SKM-1 treated with dmso at 0.1 percent for 144 hours (cell line): ENCODE data around the gene IL9R.
"Not testable (repeated sequence)": the region's sequence is repeated elsewhere in the genome, so short reads cannot be mapped to it uniquely, and the experiment has no call there.

Experiments used
- DNase-seq: peaks from one replicate; lab custom pipeline; 2025; ENCODE audit not compliant: unreplicated experiment; lab: John Stamatoyannopoulos, UW

IL9R gene

GRCh38 chrX:155995321-155995875, 2.1 kb upstream of the IL9R start:
- DNase-seq: no peak

GRCh38 chrX:155998116-155998515, 620 bp downstream of the IL9R start:
- no peak for DNase-seq

- DNase-seq: no peak
Measured at GRCh38 chrX:155998761-155999510, 1.4 kb downstream of the IL9R start.

GRCh38 chrX:155999751-156000150, 2.3 kb downstream of the IL9R start:
- DNase-seq: not testable (repeated sequence)

GRCh38 chrX:156000361-156000926, 2.9 kb downstream of the IL9R start:
- no peak for DNase-seq

GRCh38 chrX:156001001-156001666, 3.6 kb downstream of the IL9R start:
- no peak for DNase-seq

GRCh38 chrX:156001667-156002021, 4.1 kb downstream of the IL9R start:
- DNase-seq: no peak

GRCh38 chrX:156002507-156002906, 5.0 kb downstream of the IL9R start:
- no peak for DNase-seq

- DNase-seq: no peak
Measured at GRCh38 chrX:156003486-156004185, 6.1 kb downstream of the IL9R start.

- DNase-seq: no peak
Measured at GRCh38 chrX:156004256-156004655, 6.8 kb downstream of the IL9R start.

GRCh38 chrX:156004740-156005139, 7.2 kb downstream of the IL9R start:
- no peak for DNase-seq

- no peak for DNase-seq
Measured at GRCh38 chrX:156005144-156005543, 7.6 kb downstream of the IL9R start.

- not testable (repeated sequence) for DNase-seq
Measured at GRCh38 chrX:156006468-156006867, 9.0 kb downstream of the IL9R start.

GRCh38 chrX:156008379-156008778, 10.9 kb downstream of the IL9R start:
- not testable (repeated sequence) for DNase-seq

- DNase-seq: no peak
Measured at GRCh38 chrX:156008915-156009314, 11.4 kb downstream of the IL9R start.

- not testable (repeated sequence) for DNase-seq
Measured at GRCh38 chrX:156009691-156010090, 12.2 kb downstream of the IL9R start.

GRCh38 chrX:156013286-156013953, 15.9 kb downstream of the IL9R start:
- DNase-seq: not testable (repeated sequence)

GRCh38 chrX:156019846-156020245, 22.4 kb downstream of the IL9R start:
- DNase-seq: not testable (repeated sequence)

GRCh38 chrX:156023002-156023401, 25.5 kb downstream of the IL9R start:
- DNase-seq: not testable (repeated sequence)

GRCh38 chrX:156024949-156025492, 27.5 kb downstream of the IL9R start:
- not testable (repeated sequence) for DNase-seq
